ENCODE measurements around the gene ELAVL1. TPM values are rescaled to one million over a fixed set of nuclear protein-coding genes. Genes with fewer than 3 reads are reported as not detected.
"Not testable (repeated sequence)": the region's sequence is repeated elsewhere in the genome, so short reads cannot be mapped to it uniquely, and the experiment has no call there.

ELAVL1 gene
- total RNA-seq: 57.1 and 76.3 TPM in 2 replicates

DNA sequence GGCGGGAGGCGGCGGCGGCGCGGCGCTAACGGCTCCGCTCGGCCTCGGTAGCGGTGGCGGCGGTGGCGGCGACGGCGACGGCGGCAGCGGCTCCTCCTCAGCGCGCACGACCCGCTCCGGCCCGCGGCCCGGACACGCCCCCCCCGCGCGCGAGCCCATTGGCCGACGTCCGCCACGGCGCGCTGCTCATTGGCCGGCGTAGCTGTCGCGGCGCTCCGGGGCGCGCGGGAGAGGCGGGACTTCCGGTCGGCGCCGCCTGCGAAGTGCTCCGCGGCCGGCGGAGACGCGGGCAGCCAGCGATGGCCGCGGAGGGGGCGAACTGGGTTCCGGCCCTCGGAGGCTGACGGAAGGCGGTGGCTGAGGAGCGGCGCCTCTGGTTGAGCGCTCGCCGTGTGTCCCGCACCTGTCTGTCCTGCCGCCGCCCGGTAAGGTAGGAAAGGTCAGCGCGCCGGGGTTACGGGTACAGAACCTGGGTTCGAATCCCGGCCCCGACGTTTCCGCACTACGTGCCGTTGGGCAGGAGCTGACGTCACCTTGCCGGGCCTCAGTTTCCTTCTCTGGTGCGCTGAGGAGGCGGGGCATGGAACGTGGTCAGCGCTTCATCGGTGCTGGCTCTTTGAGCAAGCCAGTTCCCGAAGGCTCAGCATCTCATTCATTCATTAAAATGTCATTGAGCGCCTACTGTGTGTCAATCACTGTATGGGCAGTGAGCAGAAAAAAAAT, at the start of gene ELAVL1:
ELAVL1 (minus strand) TSS at position 108 of the 723 bp plus-strand sequence. CDS start 13,826 bp downstream, outside the sequence.
- no peak for DNase-seq (ENCODE audit: extremely low read depth, low read depth, low spot score)

DNA sequence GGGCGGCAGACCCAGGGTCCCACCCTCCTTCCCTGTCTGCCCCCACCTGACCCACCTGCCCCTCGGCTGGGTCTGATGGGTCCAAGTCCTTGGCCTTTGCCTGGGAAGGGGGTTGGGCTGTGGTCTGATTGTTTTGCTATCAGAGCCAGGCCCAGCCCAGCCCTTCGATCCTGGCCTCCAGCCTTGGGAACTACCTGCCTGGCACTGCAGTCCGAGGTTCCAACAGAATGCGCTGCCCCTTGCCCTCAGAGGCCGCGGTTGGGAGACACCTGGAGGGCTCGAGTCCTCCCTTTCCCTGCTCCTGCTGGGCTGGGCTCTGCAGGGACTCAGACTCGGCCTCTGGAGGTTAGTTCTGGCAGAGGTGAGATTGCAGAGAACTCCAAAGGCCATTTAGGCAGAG, 48.7 kb upstream of the ELAVL1 start:
- DNase-seq (ENCODE audit: extremely low read depth, low read depth, low spot score): no peak

DNA sequence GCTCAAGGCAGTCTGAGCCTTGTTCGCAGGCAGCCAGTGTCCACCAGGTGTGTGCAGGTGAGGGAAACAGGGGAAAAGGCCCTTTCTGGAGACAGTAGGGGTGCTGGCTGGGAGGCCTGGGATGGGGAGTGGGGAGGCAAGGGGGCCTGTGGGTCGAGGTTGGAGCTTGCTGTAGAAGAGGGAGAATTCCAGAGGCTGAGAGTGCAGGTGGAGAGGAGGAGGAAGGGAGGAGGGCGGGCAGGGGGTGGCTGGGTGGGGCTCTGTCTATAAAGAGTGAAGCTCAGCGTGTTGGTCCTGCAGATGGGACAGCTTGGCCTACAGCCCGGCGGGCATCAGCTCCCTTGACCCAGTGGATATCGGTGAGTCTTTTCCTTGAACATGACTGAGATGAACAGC, 47.0 kb upstream of the ELAVL1 start, which contains the start of gene CCL25:
CCL25 (plus strand) TSS at position 297 of the 396 bp plus-strand sequence. CDS start 290 bp downstream, outside the sequence.
- no peak for DNase-seq (ENCODE audit: extremely low read depth, low read depth, low spot score)

- peak; percentile 33 for DNase-seq (ENCODE audit: extremely low read depth, low read depth, low spot score)
These were observed 45.0 kb upstream of the ELAVL1 start for GRCh38 chr19:8050274-8051096.

- DNase-seq (ENCODE audit: extremely low read depth, low read depth, low spot score): no peak
These were observed 41.2 kb upstream of the ELAVL1 start for GRCh38 chr19:8046569-8047165.

DNA sequence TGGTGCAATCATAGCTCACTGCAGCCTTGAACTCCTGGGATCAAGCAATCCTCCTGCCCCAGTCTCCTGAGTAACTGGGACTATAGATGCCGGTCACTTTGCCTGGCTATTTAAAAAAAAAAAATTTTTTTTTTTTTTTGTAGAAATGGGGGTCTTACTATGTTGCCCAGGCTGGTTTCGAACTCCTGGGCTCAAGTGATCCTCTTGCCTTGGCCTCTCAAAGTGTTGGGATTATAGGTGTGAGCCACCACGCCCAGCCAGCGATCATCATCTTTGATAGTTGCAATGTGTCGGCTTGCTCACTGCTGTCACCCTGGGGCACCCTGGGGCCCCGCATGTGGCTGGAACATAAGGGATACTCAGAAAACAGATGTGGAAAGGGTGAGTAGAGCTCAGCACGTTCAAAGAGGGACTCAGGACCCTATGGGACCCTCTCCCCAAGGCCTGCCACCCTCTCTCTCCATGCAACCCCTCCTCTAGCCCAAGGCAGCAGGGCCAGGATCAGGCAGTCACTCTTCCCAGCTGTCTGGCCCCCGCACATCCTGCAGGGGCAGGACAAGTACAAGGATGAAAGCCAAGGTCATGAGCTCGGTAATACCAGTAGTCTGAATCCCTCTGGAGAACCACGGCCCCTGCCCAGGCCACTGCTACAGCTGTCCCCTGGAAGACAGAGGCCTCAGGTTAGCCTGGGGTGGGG, 40.6 kb upstream of the ELAVL1 start:
- DNase-seq (ENCODE audit: extremely low read depth, low read depth, low spot score): no peak

DNA sequence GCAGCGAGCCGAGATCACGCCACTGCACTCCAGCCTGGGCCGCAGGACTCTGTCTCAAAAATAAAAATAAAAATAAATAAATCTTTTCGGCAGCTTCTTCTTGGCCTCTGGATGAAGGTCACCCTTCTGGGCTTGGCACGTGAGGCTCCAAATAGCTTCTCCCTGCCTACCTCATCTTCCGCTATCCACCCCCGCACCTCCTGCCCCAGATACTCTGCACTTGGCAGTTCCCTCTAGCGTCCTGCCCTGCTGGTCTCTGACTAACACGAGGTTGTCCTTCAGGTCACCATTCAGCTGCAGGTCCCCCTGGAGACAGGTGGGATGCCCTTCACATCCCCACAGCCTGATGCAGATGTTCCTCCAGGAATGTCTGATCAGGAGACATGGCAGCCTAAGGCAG, 38.6 kb upstream of the ELAVL1 start:
- DNase-seq (ENCODE audit: extremely low read depth, low read depth, low spot score): no peak

GRCh38 chr19:8042900-8043299, 37.5 kb upstream of the ELAVL1 start:
- no peak for DNase-seq (ENCODE audit: extremely low read depth, low read depth, low spot score)

- DNase-seq (ENCODE audit: extremely low read depth, low read depth, low spot score): no peak
These were observed 36.1 kb upstream of the ELAVL1 start for GRCh38 chr19:8041531-8041931.

DNA sequence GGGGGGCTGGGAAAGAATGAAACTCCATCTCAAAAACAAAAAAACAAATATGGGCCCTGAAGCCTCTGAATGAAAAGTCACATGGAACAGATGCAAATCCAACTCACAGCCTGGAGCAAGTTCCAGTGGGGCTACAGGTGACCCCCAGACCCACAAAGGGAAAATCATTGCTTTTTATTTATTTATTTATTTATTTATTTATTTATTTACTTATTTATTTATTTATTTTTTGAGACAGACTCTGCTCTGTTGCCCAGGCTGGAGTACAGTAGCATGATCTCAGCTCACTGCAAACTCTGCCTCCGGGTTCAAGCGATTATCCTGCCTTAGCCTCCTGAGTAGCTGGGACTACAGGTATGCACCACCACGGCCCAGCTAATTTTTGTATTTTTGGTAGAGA, 33.8 kb upstream of the ELAVL1 start:
- DNase-seq (ENCODE audit: extremely low read depth, low read depth, low spot score): no peak

- no peak for DNase-seq (ENCODE audit: extremely low read depth, low read depth, low spot score)
These were observed 33.4 kb upstream of the ELAVL1 start for GRCh38 chr19:8038815-8039214.

- no peak for DNase-seq (ENCODE audit: extremely low read depth, low read depth, low spot score)
These were observed 31.1 kb upstream of the ELAVL1 start for GRCh38 chr19:8036434-8037099.

- DNase-seq (ENCODE audit: extremely low read depth, low read depth, low spot score): no peak
These were observed 28.7 kb upstream of the ELAVL1 start for GRCh38 chr19:8034178-8034525.

- DNase-seq (ENCODE audit: extremely low read depth, low read depth, low spot score): not testable (repeated sequence)
These were observed 28.1 kb upstream of the ELAVL1 start for GRCh38 chr19:8033287-8034177.

DNA sequence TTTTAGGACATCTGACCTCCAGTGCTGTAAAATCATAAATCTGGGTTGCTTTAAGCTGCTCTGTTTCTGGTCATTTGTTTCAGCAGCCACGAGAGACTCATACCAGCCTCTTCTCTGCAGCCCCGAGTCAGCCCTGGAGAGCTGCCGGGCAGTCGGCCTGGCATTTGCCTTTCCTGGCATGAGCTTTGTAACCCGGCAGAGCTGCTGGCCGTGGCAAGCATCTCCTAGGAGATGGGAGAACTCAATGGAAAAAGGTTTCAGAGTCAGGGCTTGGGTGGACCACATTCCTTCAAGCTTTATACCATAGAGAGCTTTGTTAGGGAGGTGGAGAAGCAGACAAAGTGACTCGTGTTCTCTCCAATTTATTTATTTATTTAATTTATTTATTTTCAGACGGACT, 25.5 kb upstream of the ELAVL1 start:
- no peak for DNase-seq (ENCODE audit: extremely low read depth, low read depth, low spot score)

DNA sequence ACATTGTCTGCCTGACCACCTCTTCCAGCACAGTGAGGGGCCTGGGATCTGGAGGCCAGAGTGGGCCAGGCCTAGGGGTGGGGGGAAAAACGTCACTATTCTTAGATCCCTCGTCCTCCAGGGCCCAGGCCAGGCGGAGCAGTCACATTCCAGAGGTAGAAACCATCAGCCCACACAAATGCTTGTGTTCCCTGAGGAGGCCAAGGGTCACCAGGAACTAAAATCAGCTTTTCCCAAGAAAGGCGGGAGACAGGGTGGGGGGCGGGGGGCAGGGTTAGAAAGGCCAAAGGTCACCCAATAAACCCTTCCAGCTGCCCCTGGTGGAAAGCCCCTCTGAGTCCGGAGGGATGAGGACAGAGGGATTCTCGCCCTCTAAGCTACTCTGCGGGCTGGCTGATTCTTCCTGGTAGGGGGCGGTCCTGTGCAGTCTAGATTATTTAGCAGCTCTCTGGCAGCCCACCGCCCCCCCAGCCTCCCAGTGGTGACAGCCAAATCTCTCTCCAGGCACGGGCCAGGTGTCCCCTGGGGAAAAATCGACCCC, 23.6 kb upstream of the ELAVL1 start:
- DNase-seq (ENCODE audit: extremely low read depth, low read depth, low spot score): no peak

GRCh38 chr19:8025316-8025715, 19.9 kb upstream of the ELAVL1 start:
- no peak for DNase-seq (ENCODE audit: extremely low read depth, low read depth, low spot score)

DNA sequence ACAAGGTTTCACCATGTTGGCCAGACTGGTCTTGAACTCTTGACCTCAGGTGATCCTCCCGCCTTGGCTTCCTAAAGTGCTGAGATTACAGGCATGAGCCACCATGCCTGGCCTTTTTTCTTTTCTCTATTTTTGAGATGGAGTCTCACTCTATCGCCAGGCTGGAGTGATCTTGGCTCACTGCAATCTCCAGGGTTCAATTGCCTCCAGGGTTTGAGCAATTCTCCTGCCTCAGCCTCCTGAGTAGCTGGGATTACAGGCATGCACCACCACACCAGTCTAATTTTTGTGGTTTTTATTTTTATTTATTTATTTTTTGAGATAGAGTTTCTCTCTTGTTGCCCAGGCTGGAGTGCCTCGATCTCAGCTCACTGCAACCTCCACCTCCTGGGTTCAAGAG, 18.8 kb upstream of the ELAVL1 start:
- DNase-seq (ENCODE audit: extremely low read depth, low read depth, low spot score): not testable (repeated sequence)

DNA sequence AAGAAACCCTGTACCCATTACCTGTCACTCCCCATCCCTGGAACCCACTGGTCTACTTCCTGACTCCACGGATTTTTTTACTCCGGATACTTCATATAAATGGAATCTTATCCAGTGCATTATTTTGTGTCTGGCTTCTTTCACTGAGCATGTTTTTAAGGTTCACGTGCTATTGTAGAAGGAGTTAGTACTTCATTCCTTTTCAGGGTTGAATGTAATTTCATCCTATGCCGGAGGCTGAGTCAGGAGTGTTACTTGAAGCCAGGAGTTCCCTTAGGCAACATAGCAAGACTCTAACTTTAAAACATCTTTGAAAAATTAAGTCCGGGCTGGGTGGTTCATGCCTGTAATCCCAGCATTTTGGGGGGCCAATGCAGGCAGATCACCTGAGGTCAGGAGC, 17.9 kb upstream of the ELAVL1 start:
- no peak for DNase-seq (ENCODE audit: extremely low read depth, low read depth, low spot score)

All from glomerular endothelial cell (primary cell).